ENCODE data around the gene SH2D1A. TPM values are rescaled to one million over a fixed set of nuclear protein-coding genes. Genes with fewer than 3 reads are reported as not detected.
"Not testable (repeated sequence)": the region's sequence is repeated elsewhere in the genome, so short reads cannot be mapped to it uniquely, and the experiment has no call there.

The SH2D1A gene
- polyA plus RNA-seq, 1 donor = 3.3 TPM

- no peak for DNase-seq (ENCODE audit: low read depth)
Measured at GRCh38 chrX:124354648-124355047, 8.3 kb downstream of the SH2D1A start.

GRCh38 chrX:124358800-124359383 lies 12.5 kb downstream of the SH2D1A start:
- no peak for DNase-seq (ENCODE audit: low read depth)

- DNase-seq (ENCODE audit: low read depth) = no peak
Measured at GRCh38 chrX:124362072-124362471, 15.7 kb downstream of the SH2D1A start.

DNA sequence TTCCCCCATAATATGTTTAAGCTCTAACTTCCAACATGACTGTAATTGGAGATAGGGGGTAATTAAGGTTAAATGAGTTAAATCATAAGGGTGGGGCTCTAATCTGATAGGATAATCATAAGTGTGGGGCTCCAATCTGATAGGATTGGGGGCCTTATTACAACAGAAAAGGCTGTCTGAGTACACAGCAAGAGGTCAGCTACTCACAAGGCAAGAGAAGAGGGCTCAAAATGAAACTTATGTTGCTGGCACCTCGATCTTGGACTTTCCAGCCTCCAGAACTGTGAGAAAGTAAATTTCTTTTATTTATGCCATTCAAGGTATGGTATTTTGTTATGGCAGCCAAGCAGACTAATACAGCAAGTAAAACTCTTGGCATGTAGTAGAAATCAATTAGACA lies 16.4 kb downstream of the SH2D1A start:
- DNase-seq (ENCODE audit: low read depth) = no peak

DNA sequence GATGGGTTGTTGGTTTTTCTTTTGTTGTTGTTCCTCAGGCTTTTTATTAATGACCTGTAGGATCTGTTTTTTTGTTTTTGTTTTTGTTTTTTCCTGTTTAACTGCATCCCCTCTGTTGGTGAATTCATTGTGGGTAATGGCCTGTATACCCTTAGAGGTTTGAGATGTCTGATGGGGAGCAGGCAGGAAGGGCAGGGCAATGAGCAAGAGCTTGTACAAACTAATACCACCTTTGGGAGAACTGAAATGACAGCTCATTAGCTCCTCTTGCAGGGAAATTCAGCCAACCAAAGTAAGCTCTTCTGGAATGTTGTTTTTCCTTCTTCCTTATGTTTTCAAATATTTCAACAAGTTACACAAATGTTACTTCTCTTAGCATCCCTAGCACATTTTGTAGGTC lies 23.4 kb downstream of the SH2D1A start:
- no peak for DNase-seq (ENCODE audit: low read depth)

DNA sequence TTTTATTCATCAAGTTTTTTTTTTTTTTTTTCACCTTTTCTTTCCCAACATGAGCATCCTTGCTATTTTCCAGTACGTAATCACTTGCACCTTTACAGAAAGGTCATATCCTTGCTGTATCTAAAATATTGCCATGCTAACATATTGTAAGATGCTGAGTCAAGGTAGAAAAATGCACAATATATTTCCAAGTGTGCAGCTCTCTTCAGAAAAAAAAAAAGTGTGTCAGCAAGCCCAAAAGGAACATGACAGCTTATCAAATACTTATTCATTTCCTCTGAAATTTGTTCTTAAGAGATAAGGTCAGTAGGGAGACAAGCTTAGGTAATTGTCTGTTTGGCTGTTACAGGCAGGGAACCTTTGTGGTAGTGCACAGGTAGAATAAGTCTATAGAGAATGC lies 27.0 kb downstream of the SH2D1A start:
- no peak for DNase-seq (ENCODE audit: low read depth)

- no peak for DNase-seq (ENCODE audit: low read depth)
Measured at GRCh38 chrX:124378643-124379042, 32.3 kb downstream of the SH2D1A start.

DNA sequence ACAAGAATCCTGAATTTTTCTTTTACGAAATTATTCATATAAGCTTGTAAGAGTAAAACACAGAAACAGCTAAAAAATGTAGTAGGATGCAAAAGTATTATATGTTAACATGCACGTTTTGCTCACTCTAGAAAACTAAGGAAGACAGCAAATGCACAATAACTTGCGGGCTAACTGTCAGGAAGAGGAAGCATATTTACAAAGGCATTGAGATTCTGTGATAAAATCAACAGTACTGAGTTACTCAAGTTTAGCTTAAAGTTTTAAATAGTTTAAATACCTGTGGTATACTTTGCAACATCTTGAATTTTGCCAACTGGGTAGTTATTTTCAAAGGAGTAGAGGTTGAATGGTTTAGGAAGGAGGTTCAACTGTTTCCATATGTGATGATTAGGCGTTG lies 37.0 kb downstream of the SH2D1A start:
- no peak for DNase-seq (ENCODE audit: low read depth)

DNA sequence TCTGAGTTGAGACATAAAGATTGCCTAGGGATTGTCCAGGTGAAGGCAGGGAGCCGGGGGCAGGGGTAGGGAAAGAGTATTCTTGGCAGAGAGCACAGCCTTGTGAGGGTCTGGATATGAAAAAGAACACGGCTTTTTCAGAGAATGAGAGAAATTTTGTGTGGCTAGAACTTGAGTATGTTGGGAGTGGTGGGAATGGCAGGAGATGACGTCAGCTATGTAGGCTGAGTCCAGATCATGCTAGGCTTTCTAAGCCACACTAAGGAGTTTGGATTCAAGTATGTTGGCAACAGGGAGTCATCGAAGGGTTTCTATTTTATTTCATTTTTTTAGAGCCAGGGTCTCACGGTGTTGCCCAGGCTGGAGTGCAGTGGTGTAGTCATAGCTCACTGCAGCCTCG lies 40.0 kb downstream of the SH2D1A start:
- DNase-seq (ENCODE audit: low read depth) = no peak

DNA sequence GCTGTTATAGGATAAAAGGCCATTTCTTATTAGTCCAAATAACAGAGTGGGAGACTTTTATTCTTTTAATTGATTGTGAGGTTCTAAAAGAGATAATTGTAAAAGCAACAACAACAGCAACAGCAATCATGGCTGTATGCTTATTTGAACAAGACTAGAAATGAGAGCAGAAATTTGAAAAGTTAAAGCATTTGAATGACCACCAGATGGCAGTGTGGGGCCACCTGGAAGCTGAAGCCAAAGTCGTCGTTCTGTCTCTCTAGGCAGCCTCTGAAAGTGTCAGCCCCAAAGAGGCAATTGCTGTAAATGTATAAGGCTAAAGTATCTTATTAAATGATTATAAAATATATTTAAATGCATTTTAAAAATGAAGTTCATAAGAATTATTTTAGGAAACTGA lies 42.2 kb downstream of the SH2D1A start:
- no peak for DNase-seq (ENCODE audit: low read depth)

- DNase-seq (ENCODE audit: low read depth) = no peak
Measured at GRCh38 chrX:124392794-124393193, 46.4 kb downstream of the SH2D1A start.

- DNase-seq (ENCODE audit: low read depth) = no peak
Measured at GRCh38 chrX:124393238-124393637, 46.9 kb downstream of the SH2D1A start.

GRCh38 chrX:124393659-124394058 lies 47.3 kb downstream of the SH2D1A start:
- no peak for DNase-seq (ENCODE audit: low read depth)

GRCh38 chrX:124395145-124395880 lies 49.0 kb downstream of the SH2D1A start:
- no peak for DNase-seq (ENCODE audit: low read depth)

GRCh38 chrX:124401696-124402095 lies 55.3 kb downstream of the SH2D1A start:
- no peak for DNase-seq (ENCODE audit: low read depth)

GRCh38 chrX:124405868-124406267 lies 59.5 kb downstream of the SH2D1A start:
- no peak for DNase-seq (ENCODE audit: low read depth)

- DNase-seq (ENCODE audit: low read depth) = peak; percentile 39
Measured at GRCh38 chrX:124406294-124407014, 60.1 kb downstream of the SH2D1A start.

GRCh38 chrX:124407226-124407625 lies 60.9 kb downstream of the SH2D1A start:
- DNase-seq (ENCODE audit: low read depth) = no peak

DNA sequence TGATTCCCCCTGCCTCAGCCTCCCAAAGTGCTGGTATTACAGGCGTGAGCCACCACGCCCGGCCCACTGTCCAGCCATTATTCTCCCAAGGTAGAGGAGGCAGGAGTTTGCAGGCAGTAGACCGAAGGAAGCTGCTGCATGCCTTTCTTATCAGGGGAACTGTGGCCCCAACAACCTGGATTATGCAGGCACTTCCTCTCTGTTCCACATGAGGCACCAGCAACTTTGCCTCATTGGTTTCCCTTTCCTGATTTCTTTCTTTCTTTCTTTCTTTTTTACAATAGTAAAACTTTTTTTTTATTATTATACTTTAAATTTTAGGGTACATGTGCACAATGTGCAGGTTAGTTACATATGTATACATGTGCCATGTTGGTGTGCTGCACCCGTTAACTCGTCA lies 62.0 kb downstream of the SH2D1A start:
- DNase-seq (ENCODE audit: low read depth) = not testable (repeated sequence)

DNA sequence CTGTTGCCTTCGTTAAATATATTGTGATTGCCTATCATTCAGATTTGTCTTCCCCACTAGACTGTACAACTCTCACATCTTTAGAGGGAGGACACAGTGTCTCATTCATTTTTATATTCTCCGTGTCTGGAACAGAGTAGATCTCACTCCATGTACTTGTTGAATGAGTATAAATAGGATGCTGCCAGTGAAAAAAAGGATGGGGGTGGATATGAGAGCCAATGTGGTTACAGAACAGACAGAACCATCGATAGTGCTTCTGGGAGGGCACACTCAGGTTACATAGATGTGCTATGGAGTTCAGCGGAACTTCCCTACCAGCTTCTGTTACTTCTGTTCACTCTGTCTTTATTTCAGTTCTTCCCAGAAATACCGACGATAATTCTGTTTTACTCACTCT lies 66.9 kb downstream of the SH2D1A start:
- DNase-seq (ENCODE audit: low read depth) = no peak

GRCh38 chrX:124414281-124414680 lies 67.9 kb downstream of the SH2D1A start:
- DNase-seq (ENCODE audit: low read depth) = no peak

- no peak for DNase-seq (ENCODE audit: low read depth)
Measured at GRCh38 chrX:124415115-124415800, 68.9 kb downstream of the SH2D1A start.
